Fibroblast of mammary gland (primary cell): ENCODE measurements around the gene KIF20B.
A peak's percentile ranks its signal among the peaks of the same experiment; 100 is the strongest.

Experiments
- DNase-seq: peaks from one replicate; pipeline ENCODE4 v3.0.0-alpha.2; 2010; ENCODE audit warnings: low read depth
- H3K4me3 ChIP-seq: 2 replicates; pipeline ENCODE4 v1.5.1; 2011; ENCODE audit warnings: low read depth, mild to moderate bottlenecking, low read length, moderate library complexity; ENCODE audit not compliant: control insufficient read depth
- TF ChIP-seq, protein P1 (sequence below): conservative IDR thresholded peaks from 2 replicates; pipeline ENCODE4 v1.5.1; 2011; ENCODE audit warnings: low read depth, low read length, inconsistent platforms; ENCODE audit not compliant: control insufficient read depth, insufficient read depth

Gene KIF20B

GRCh38 chr10:89785095-89785494 lies 83.7 kb downstream of the KIF20B start:
- TF ChIP-seq, protein P1, sequence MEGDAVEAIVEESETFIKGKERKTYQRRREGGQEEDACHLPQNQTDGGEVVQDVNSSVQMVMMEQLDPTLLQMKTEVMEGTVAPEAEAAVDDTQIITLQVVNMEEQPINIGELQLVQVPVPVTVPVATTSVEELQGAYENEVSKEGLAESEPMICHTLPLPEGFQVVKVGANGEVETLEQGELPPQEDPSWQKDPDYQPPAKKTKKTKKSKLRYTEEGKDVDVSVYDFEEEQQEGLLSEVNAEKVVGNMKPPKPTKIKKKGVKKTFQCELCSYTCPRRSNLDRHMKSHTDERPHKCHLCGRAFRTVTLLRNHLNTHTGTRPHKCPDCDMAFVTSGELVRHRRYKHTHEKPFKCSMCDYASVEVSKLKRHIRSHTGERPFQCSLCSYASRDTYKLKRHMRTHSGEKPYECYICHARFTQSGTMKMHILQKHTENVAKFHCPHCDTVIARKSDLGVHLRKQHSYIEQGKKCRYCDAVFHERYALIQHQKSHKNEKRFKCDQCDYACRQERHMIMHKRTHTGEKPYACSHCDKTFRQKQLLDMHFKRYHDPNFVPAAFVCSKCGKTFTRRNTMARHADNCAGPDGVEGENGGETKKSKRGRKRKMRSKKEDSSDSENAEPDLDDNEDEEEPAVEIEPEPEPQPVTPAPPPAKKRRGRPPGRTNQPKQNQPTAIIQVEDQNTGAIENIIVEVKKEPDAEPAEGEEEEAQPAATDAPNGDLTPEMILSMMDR, result no peak
- H3K4me3 ChIP-seq, result no peak overlapping the region
- DNase-seq, result peak; percentile 29

DNA sequence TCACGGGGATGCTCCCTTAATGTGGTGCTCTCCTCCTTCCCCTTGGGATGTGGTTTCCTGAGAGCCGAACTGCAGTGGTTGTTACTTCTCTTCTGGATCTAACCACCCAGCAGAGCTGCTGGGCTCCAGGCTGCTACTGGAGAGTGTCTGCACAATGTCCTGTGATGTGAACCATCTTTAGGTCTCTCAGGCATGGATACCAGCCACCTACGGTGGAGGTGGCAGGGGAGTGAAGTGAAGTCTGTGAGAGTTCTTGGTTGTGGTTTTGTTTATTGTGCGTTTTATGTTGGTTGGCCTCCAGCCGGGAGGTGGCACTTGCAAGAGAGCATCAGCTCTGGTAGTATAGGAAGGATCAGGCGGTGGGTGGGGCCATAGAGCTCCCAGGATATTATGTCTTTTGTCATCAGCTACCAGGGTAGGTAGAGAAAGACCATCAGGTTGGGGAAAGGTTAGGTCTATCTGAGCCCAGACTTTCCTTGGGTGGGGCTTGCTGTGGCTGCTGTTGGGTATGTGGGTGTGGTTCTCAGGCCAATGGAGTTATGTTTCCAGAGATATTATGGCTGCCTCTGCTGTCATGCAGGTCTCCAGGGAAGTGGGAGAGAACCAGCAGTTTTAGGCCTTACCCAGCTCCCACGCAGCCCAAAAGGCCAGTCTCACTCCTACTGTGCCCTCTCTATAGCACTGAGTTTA lies 87.9 kb downstream of the KIF20B start:
- DNase-seq, result no peak
- TF ChIP-seq, protein P1, result no peak
- H3K4me3 ChIP-seq, result no peak overlapping the region

GRCh38 chr10:89792187-89792586 lies 90.8 kb downstream of the KIF20B start:
- TF ChIP-seq, protein P1, result no peak
- no peak overlapping the region for H3K4me3 ChIP-seq
- peak; percentile 21 for DNase-seq

DNA sequence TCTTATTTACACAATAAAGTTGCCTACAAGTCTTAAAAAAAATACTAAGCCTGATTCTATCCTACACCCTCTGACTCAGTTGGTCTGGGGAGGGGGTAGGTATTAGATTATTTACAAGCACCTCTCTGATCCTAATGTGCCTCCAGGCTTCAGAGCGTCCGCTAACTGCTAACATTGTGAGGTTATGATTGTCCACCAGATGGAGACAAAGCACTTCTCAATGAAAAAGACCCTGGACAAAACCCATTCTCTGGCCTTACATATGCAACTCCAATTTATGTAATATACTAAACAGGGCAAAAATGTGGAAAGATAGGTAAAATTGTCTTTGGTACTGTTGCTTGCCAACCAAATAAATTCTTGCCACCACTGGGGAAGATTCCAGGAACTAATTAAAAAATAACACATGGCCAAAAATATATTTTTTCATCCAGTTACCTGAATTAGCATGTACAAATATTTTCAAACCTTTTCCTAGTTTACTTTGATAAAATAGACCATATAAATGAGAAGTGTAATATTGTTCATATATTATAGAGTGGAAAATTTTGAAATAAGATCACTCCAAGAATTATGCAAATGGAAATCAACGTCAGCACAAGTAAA lies 92.4 kb downstream of the KIF20B start:
- TF ChIP-seq, protein P1, result peak; percentile 79
- DNase-seq, result peak; percentile 75
- H3K4me3 ChIP-seq, result no peak overlapping the region

- H3K4me3 ChIP-seq, result no peak overlapping the region
- TF ChIP-seq, protein P1, result no peak
- no peak for DNase-seq
Measured at GRCh38 chr10:89795840-89796239, 94.5 kb downstream of the KIF20B start.

- TF ChIP-seq, protein P1, result no peak
- no peak for DNase-seq
- no peak overlapping the region for H3K4me3 ChIP-seq
Measured at GRCh38 chr10:89798092-89798491, 96.7 kb downstream of the KIF20B start.
